Left ventricle myocardium inferior (tissue), 1 donor: ENCODE results near the gene IGSF1. TPM values are rescaled to one million over a fixed set of nuclear protein-coding genes. Genes with fewer than 3 reads are reported as not detected.

Experiments used
- DNase-seq: peaks from one replicate; pipeline ENCODE4 v3.0.0-alpha.2; 2020
- H3K27ac ChIP-seq: fragments of 200-600 bp; replicated peaks from 2 replicates; pipeline ENCODE4 v1.8.0; 2021
- H3K27me3 ChIP-seq: fragments of 200-600 bp; 2 replicates; pipeline ENCODE4 v1.8.0; 2021; ENCODE audit warnings: low read depth
- H3K36me3 ChIP-seq: fragments of 200-600 bp; 2 replicates; pipeline ENCODE4 v1.8.0; 2021
- H3K4me1 ChIP-seq: fragments of 200-600 bp; 2 replicates; pipeline ENCODE4 v1.8.0; 2021
- H3K4me3 ChIP-seq: fragments of 200-600 bp; 2 replicates; pipeline ENCODE4 v1.8.0; 2021; ENCODE audit warnings: mild to moderate bottlenecking, moderate library complexity
- H3K9me3 ChIP-seq: fragments of 200-600 bp; replicated peaks from 2 replicates; pipeline ENCODE4 v1.8.0; 2021
- CTCF ChIP-seq: fragments of 200-600 bp; IDR thresholded peaks from 2 replicates; pipeline ENCODE4 v1.8.0; 2021; ENCODE audit warnings: antibody characterized with exemption, mild to moderate bottlenecking, borderline replicate concordance
- intact Hi-C: fragments of 100-400 bp; cut with micrococcal nuclease; formaldehyde crosslinking; loops from one replicate; pipeline ENCODE4 v1.11.0; 2022
- long read RNA-seq: library from polyadenylated mRNA; unstranded; transcript quantifications from one replicate; pipeline ENCODE4 v2.0.0, GENCODE V29; 2021
- total RNA-seq: library from RNA; stranded (reverse); fragmentation: NEBNext Ultra II Directional; extraction: Animal tissue kit (Norgen Biotek cat#: 25700); gene quantifications from one replicate; pipeline ENCODE4 v1.2.1, GENCODE V29; 2021
- donor health status: DM: no; HTN: yes; CAD: no; lungs with severe emphysema.

The IGSF1 gene
- total RNA-seq: 2.4 TPM
- long read RNA-seq, full-length matches to known transcripts: 2 of 4 reads
- long read RNA-seq, partial matches to known transcripts: 1 of 4 reads
- long read RNA-seq, other reads (novel, unspliced or antisense): 1 of 4 reads

- no peak for TF ChIP-seq CTCF
- Histone ChIP-seq H3K9me3 (no peaks in the 10 kb centered on the region), H3K4me1 (no peaks in the 10 kb centered on the region), H3K4me3 (peak within 1 kb of the TSS; percentile 50), H3K27ac (no peak within 1 kb of the TSS), H3K36me3 (no peaks in the 10 kb centered on the region), H3K27me3 (no peaks in the 10 kb centered on the region)
- intact Hi-C loops: no loop called here
- DNase-seq: peak; percentile 30
Observed at GRCh38 chrX:131288738-131289511, at the start of gene IGSF1. IGSF1 (minus strand) TSS chrX:131289306; CDS start chrX:131286674, 2,632 bp downstream.

GRCh38 chrX:131332331-131332730 is 43.2 kb upstream of the IGSF1 start:
- DNase-seq: no peak
- intact Hi-C loops: no loop called here
- Histone ChIP-seq H3K27ac (no peak overlapping the region), H3K27me3 (no peaks in the 10 kb centered on the region), H3K4me3 (no peak overlapping the region), H3K36me3 (no peaks in the 10 kb centered on the region), H3K4me1 (no peaks in the 10 kb centered on the region), H3K9me3 (no peaks in the 10 kb centered on the region)
- TF ChIP-seq CTCF: no peak

- no peaks in the 10 kb centered on the region for H3K27me3 ChIP-seq
- no peaks in the 10 kb centered on the region for H3K36me3 ChIP-seq
- no peaks in the 10 kb centered on the region for H3K9me3 ChIP-seq
- no peak overlapping the region for H3K4me3 ChIP-seq
- TF ChIP-seq CTCF: no peak
- no peak overlapping the region for H3K27ac ChIP-seq
- no peak for DNase-seq
- no peaks in the 10 kb centered on the region for H3K4me1 ChIP-seq
- intact Hi-C loops: no loop called here
Observed at GRCh38 chrX:131331152-131331551, 42.0 kb upstream of the IGSF1 start.

GRCh38 chrX:131330735-131331134 is 41.6 kb upstream of the IGSF1 start:
- intact Hi-C loops: no loop called here
- no peak for DNase-seq
- Histone ChIP-seq H3K36me3 (no peaks in the 10 kb centered on the region), H3K4me1 (no peaks in the 10 kb centered on the region), H3K27me3 (no peaks in the 10 kb centered on the region), H3K9me3 (no peaks in the 10 kb centered on the region), H3K27ac (no peak overlapping the region), H3K4me3 (no peak overlapping the region)
- TF ChIP-seq CTCF: no peak

- intact Hi-C loops: no loop called here
- Histone ChIP-seq H3K36me3 (no peaks in the 10 kb centered on the region), H3K27ac (no peak overlapping the region), H3K9me3 (no peaks in the 10 kb centered on the region), H3K4me3 (no peak overlapping the region), H3K27me3 (no peaks in the 10 kb centered on the region), H3K4me1 (no peaks in the 10 kb centered on the region)
- no peak for DNase-seq
- TF ChIP-seq CTCF: no peak
Observed at GRCh38 chrX:131322651-131323050, 33.5 kb upstream of the IGSF1 start.
